ENCODE measurements around the gene NAA11.

- TF ChIP-seq POLR2AphosphoS5 (IDR thresholded peaks at IDR 0.05; ENCODE audit: borderline replicate concordance, low read depth, low read length) (peak; percentile 66; the same call in 1 of the 2 replicates), EZH2 (IDR thresholded peaks at IDR 0.05) (no peak), FOXP2 (optimal IDR thresholded peaks at IDR 0.05; ENCODE audit: control extremely low read depth, extremely low read length, insufficient read depth) (no peak)
Observed at GRCh38 chr4:79331126-79331876, 5.4 kb upstream of the NAA11 start.

Measured in SK-N-MC (cell line).